CD4-positive, alpha-beta T cell treated with Interleukin-12 subunit alpha and Interleukin-12 subunit beta, for 1 hour (primary cell): ENCODE measurements around the gene KCNJ1.
A peak's percentile ranks its signal among the peaks of the same experiment; 100 is the strongest.

Experiments used
- DNase-seq: peaks from one replicate; pipeline ENCODE4 v3.0.0-alpha.2; 2020

Gene KCNJ1

DNA sequence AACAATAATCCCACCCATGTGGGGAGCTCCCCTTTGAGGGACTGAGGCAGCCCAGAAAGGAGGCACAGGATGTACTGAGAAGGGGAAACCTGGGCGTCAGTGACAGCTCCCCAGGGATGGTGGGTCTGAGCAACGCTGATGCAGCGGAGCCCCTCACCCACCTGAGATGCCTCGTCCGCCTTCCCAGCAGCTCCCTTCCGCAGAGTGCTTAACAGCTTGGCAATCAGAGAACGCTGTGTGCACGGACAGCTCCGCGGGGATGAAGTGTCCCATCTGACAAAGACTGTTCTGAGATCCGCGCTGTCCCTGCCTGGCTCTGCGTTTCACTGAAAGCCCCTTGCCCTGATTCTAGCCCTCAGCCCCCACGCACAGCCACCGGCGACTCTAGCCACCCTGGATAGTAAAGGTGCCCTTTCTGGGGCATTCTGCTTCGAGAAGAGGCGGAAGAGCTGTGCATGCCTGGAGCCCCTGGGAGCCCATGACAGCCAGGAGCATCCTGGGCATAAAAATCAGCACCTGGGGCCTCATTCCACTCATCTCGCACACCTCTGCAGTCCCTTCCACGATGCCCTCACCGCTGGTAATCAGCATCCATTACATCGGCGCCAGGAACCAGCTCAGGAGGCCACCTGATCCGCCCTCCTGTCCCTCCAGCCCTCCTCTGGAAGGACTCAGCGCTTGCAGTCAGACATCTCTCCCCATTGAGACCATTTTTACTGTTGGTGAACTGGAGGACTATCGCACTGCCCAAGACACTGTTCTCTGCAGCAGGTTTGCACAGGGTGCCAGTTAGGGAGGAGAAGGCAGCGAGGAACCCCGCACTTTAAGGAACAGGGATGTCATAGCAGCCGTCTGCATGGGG is 34.8 kb upstream of the KCNJ1 start:
- no peak for DNase-seq

DNA sequence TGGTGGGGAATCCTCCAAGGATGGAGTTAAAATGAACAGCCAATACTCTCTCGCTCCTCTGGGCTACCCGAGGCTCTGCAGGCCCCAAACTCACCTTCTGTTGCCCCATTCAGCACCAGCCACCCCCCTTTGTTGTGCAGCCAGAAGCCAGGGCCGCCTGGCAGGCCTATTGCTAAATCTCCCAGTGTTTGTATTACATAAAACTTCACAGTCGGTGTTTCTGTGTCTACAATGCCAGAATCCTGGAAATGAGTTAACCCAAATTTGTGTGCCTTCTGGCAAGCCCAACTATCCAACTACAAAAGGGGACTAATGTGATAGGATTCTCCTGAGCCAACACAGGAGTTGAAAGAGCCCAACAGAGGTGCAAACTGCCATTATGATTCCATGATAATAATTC is 33.4 kb upstream of the KCNJ1 start:
- DNase-seq = no peak

DNA sequence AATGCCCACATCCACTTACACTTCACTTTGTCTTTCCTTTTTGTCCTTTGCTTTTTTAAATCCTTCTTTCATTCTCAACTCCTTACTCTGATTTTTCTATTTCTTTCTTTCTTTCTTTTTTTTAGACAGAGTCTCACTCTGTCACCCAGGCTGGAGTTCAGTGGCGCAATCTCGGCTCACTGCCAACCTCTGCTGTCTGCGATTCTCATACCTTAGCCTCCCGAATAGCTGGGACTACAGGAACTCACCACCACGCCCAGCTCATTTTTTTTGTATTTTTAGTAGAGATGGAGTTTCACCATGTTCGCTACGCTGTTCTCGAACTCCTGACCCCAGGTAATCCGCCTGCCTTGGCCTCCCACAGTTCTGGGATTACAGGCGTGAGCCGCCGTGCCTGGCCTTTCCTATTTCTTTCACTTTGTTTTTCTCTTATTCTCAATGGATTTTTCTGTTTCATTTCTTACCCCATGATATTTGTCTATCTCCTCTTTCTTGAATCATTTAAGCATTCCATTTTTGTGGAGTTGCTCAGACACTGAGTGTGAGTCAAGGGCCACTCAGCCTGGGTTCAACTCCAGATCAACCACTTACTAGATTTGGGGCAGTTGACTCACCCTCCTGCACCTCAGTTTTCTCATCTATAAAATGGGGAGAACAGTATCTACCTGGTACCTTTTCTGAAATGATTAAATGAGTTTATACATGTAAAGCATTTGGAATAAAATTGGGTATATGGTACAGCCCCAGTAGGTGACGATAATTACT is 31.7 kb upstream of the KCNJ1 start:
- DNase-seq = no peak

DNA sequence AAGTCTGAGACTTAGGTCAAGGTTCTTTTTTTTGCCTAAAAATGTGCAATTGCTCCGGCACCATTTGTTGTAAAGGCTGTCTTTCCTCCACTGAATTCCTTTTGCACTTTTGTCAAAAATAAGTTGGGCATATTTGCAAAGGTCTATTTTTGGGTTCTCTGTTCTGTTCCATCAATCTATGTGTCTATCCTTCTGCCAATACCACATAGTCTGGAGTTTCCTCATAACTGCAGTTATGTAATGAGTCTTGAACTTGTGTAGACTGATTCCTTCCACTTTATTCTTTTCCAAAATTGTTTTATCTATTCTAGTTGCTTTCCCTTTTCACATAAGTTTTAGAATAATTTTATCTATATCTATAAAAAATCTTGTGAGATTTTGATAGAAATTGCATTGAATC is 30.7 kb upstream of the KCNJ1 start:
- DNase-seq = no peak

DNA sequence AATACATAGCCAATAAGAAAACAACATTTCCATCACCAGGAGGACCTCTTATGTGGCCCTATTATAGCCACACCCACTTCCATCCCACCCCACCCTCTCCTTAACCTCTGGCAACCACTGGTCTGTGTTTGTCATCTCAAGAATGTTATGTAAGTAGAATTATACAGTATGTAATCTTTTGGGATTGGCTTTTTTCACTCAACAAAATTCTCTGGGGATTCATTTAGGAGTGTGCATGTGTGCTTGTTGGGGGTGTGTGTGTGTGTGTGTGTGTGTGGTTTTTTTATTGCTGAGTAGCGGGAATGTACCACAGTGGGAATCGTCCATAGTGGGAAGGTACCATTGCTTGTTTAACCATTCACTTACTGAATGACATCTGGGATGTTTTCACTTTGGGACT is 29.3 kb upstream of the KCNJ1 start:
- no peak for DNase-seq

DNA sequence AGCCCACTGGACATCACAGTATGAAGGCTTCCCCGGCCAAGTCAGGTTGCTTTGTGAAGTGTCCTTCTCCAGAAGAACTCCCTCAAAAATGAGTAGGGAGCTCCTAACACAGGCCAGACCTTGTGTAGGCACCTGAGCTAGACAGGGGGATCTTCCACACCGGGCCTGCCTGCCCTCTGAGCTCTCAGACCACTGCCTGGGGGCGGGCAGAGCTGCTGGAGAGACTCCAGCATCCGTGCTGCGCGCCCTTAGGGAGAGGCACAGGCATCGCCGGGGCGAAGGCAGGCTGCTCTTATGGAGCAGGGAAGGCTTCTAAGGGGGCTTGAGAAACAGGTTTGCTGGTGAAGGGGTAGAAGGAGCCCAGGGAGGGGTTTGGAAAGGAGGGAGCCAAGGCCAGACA is 28.4 kb upstream of the KCNJ1 start:
- no peak for DNase-seq

DNA sequence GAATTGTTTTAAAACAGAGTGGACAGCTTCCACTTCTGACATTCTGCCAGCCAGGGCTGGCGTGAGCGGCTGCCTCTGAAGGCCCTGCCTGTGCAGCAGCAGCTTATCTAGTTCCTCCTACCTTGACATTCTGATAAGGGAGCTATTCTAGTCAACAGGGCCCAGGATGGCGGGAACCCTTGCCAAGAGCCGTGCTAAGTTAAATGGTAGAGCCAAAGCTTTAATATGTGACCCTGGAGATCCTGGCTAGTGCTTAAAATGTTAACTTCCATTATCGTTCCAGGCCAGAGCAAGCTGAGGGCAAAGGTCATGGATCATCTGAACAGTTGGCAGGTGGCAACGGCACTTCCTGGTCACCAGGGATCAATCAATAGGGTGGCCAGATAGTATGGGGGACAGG is 27.6 kb upstream of the KCNJ1 start:
- no peak for DNase-seq

DNA sequence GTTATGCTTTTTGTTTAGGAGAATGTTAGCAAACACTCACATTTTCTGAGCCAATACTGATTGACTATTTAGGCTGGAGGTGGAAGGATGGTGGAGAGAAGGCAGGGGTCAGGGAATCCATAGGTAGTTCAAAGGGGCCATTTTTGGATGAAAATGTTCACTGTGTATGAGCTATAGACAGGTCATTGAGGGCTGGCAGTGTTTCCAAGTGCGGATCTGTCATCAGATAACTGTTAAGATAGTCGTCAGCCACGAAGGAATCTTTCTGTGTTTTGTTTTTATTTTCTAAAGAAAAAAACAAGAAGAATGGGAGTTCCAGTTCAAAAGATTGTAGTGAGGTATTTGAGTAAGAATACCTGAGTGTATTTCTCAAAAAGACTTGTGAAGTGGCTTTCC is 27.2 kb upstream of the KCNJ1 start:
- no peak for DNase-seq

DNA sequence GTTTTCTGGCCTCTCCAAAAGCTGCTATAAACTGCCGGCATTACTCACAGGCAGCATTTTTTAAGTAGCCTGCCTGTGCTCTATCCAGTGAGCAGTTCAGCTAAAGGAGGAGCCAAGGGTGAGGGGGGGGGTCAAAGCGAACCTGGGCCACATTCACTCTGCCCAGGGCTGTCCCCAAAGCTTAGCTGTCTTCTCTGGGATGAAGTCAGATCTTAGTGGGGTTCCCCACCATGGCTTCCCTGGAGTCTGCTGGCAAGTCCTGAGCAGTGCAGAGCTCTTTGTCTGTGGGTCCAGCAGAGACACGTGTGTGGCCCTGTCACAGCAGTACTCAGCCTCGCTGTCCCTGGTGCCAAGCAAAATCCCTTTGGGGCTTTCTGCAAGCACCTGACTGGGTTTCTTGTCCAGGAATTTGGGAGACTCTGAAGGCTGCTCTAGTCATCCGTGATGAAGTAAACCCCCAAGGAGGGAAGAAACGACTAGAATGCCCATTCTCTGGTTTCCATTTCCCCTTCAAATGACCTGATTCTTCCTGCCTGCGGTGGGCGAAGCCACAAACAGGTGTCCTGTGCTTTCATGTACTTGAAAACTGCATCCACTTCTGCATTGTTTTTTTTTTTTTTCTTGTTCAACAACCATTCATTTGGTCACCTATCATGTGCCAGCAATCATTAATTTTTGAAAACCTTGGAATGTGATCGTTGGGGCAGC is 26.6 kb upstream of the KCNJ1 start:
- no peak for DNase-seq

DNA sequence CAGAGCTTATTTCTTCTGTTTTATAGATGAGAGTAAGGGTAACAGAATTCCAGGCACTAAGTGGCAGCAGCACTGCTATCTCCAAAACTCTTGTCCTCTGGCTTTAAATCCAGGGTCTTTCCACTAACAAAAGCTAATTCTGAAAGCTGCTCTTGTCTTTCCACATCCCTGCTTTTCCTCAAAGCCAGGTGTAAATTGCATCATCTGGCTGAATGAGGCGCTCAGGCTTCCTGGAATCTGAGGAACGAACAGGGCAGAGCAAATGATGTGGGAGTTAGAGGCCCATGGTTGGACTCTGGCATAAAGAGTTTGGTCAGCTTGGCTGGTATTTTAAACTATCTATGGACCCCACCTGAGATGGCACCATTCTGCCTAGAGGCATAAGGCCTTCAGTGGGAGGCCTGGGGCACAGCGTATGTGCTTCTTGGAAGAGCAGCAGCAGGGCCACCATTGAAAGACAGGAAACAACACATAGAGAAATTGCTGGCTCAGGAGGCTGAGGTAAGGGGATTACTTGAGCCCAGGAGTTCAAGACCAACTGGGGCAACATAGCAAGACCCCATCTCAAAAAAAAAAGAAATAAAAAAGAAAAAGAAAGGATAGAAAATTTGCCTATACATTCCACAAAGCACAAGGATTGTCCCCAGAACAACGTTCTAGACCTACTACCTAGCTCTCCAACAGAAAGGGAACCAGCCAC is 25.9 kb upstream of the KCNJ1 start:
- DNase-seq = no peak

DNA sequence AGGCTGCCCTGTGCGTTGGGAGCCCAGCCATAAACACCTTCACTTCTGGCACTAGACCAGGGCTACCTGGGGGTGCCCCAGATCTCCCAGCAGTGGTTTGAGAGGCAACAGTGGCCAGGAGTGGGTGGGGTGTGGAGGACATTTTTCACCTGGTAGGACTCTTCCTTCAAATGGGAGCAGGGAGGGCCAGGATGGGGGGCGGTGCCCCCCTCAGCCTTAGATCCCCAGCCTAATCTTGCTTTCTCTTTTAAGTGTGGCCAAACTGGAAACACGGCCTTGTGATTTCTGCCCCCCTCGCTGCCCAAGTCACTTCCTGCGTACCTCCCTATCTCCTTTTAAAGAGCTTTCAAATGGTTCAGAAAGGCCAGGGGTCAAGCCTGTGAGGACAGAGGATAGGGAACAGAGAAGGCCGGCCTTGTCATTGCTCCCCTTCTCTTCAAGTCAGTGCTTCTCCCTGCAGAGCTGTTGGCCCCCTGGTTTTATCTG is 24.9 kb upstream of the KCNJ1 start:
- DNase-seq = no peak

DNA sequence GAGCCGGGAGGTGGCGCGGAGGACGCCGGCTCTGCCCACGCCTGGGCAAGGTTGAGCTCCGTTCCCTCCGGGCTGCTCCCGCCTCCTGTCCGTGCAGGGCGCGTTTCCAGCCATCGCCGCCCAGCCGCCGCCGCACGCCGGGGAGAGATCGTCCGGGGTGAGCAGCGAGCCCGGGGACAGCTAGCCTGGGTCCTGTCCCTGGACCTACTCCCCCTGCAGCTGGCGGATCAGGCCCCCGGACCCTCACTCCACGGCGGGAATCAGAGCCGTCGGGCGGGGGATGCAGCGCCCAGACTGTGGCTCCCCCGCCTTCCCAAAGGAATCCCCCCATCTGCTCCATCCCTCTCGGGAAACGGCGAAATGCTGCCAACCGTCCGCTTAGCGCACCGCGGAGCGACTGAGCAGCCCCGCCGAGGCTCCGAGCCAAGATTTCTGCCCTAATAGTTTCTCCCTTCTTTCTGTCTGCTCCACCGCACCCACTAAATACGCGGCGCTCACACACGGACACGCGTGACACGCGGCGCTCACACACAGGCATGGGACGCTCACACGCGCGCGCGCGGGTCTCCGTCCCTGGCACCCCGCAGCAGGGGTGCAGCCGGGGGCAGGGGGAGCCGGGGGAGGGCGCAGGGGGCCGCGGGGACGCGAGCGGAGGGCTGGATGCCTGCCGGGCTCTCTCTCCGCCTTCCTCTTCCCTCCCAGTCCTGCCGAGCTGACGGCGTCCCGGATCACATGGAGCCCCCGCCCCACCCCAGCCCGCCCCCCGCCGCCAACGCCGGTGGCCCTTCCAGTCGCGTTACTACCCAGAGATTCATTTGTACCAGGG is 23.7 kb upstream of the KCNJ1 start, which contains the start of gene KCNJ5:
Gene KCNJ5, plus strand, starts transcription at position 814 of the 826 bp plus-strand sequence. CDS start 19,918 bp downstream, outside the sequence.
- DNase-seq = no peak

DNA sequence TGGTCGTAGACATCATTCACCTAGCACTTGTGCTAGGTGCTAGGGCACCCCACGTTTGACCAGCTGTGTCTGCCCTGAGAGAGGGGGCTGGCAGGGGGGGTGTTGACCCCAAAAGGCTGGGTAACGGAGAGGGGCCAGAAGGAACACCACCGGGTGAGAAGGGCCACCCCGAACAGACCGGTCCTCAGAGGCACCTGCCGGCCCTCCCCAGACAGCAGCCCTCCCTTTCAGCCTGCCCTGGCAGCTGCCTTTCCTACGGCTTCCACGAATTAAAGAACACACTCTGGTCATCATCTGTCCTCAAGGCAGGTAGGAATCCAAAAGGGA is 23.1 kb upstream of the KCNJ1 start:
- DNase-seq = no peak

DNA sequence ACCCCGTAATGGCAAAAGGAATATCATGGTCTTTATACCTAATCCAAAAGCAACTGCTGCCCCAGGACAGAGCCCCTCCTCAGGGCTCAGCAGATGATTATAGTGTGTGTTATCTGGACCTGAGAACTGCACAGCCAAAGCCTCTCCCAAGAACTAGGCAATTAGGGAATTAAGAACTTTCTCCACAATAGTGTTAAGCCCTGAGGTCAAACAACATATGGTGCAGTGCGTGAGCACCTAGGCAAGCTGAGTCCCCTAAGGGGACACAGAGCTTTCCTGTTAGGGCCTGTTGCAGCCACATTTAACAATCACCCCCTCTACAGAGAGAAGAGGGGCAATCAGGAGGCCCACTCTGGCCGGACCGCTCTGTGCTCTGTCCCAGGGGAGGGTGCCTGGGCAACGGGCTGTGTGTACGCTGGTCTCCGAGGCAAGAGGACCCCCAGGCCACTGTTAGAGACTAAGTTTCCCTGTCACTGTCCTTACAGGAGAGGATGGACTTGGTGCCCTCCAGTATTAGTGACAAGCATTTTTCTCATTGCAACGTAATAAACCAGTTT is 22.6 kb upstream of the KCNJ1 start:
- DNase-seq = no peak

DNA sequence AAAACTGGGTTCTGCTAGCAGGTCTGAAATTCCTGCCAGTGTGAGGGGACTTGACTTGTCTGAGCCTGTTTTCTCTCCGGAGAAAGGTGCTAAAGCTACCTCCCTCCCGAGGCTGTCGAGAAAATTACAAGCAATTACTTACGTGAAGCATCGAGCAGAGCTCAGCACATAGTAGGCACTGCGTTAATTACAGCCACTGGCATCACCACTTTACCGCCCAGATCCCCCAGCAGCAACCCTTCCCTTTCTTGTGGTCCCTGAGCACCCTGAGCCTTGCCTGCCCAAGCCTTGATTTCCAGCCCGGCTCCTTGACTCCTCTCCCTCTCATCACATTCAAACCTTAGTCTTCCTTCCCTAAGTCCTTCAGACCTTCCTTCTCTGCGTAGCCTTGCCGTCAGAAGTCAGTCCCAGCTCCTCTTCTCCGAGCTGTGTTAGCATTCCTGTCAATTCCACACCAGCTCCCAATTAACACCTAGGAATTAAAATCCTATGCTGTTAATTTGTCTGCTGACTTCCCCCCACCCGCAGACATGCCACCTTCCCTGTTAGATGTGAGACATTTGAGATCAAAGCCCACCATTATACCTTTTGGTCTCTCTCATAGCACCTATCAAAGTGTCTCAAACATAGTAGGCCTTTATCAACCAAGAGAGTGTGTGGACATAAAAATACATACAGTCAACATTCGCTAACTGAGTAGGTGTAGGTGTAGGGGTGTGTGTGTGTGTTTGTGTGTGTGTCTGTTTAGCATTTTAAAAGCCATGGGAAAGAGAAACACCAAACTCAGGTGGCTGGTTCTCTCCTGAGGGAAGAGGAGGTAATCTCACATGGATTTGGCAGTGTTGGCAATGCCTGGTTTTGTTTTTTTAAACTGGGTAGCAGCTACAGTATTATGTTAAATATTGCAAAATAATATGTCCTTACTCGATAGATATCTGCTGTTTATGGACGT is 21.2 kb upstream of the KCNJ1 start:
- no peak for DNase-seq

DNA sequence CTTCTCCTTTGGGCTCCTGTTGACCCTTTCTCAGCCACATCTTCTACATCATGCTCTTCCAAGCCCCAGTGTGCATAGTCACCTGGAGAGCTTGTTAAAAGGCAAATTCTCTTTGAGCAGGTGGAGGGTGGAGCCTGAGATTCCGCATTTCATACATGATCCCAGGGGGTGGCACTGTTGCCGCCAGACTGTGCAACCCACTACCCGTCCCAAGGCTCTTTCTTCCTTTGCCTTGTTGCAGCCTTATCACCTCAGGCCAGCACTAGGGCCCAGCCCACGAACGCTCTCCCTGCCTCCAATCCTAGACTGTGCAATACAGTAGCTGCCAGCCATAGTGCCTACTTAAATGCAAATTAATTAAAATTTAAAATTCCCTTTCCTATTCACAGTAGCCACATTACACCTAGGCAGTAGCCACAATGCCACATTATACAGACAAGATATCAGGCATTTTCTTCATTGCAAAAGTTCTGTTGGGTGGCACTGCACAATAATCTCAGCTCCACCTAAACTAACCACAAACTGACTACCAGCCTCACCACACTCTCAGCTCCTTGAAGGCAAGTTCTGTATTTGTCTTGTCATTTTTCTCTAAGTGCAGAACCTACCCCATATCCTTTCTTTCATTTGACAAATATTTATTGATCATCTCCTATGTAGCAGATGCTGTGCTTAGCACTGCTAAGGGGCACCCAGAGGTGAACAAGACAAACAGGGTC is 19.5 kb upstream of the KCNJ1 start:
- no peak for DNase-seq

DNA sequence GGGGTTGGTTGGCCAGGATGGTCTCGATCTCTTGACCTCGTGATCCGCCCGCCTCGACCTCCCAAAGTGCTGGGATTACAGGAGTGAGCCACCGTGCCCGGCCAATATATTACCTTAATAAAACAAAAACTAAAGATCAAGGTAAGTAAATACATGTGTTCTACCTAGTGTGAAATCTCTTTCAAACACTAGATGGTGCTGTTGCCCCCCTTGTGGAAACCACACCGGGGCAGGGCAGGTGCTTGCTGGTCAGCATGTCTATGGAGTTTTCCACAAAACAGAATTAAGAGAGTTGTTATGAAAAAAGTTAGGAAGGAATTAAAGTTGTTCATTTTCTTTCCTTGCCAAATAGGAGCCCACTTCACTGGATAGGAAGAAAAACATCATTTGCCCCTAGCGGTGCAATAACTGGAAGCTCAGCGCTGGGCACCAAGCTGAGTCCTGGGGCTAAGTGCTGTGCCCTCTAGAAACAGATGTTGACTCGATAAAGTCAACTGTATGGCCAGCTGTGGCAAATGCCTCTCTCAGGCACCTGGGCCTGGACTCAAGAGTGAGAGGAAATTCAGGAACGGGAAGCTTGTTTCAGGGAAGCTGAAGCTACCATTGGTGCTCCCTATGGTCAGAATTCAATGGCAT is 17.7 kb upstream of the KCNJ1 start:
- DNase-seq = peak; percentile 76

DNA sequence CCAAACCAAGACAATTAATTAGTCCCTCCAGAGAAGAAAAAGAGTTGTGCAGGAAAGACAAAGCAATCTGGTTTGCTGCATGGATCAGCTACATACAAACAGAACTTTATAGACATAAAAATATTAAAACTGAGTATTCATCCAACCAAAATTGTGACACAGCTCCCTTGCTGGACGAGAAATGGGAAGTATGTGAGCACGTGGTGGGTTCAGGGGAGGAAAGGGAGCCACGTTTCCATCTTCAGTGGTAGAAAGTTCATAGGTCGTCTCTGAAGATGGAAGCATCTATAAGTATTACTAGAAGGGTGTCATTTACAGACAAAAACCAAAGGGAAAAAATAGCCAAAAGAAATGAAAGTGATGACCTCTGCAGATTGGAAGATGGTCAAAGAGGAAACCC is 17.0 kb upstream of the KCNJ1 start:
- no peak for DNase-seq

DNA sequence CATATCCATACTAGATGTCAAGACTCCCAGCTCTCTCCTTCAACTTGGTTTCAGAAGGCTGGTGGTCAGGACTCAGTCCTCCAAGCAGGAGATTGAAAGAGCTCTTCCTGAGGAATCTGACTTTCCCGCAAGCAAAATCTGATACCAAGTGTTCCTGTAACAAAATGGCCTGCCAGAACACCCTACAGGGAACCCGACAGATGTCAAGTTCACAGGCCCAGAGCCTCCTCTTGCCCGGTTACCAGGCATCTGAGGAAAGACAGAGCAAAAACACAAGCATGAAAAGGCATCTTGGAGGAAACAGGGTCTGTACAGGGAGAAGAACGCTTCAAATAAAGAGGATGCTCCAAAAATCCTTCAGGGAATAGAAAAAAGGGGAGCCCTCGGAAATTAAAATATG is 15.4 kb upstream of the KCNJ1 start:
- no peak for DNase-seq
